ENCODE results near the gene ADAM8.

The ADAM8 gene

GRCh38 chr10:133221331-133221730 is 55.3 kb downstream of the ADAM8 start:
- H3K27ac Mint-ChIP-seq = no peak overlapping the region
- peaks cover 62% of the 10 kb centered on the region for H3K27me3 Mint-ChIP-seq (ENCODE audit: low read depth, poor library complexity)
- DNase-seq = no peak
- peaks cover 46% of the 10 kb centered on the region for H3K4me1 Mint-ChIP-seq
- peaks cover 6% of the 10 kb centered on the region for H3K36me3 Mint-ChIP-seq (ENCODE audit: low read depth)
- no peak for TF ChIP-seq CTCF (IDR thresholded peaks at IDR 0.05)
- H3K9me3 Mint-ChIP-seq = peaks cover 6% of the 10 kb centered on the region
- H3K4me3 Mint-ChIP-seq = peak overlapping the region; percentile 73

GRCh38 chr10:133219782-133220181 is 56.9 kb downstream of the ADAM8 start:
- Mint-ChIP-seq H3K36me3 (ENCODE audit: low read depth) (peaks cover 13% of the 10 kb centered on the region), H3K4me1 (peaks cover 31% of the 10 kb centered on the region), H3K4me3 (peak overlapping the region; percentile 25), H3K27ac (no peak overlapping the region), H3K27me3 (ENCODE audit: low read depth, poor library complexity) (peaks cover 58% of the 10 kb centered on the region), H3K9me3 (peaks cover 13% of the 10 kb centered on the region)
- peak; percentile 66 for DNase-seq
- no peak for TF ChIP-seq CTCF (IDR thresholded peaks at IDR 0.05)

- peaks cover 13% of the 10 kb centered on the region for H3K36me3 Mint-ChIP-seq (ENCODE audit: low read depth)
- no peak overlapping the region for H3K27ac Mint-ChIP-seq
- no peak for DNase-seq
- H3K27me3 Mint-ChIP-seq (ENCODE audit: low read depth, poor library complexity) = peaks cover 50% of the 10 kb centered on the region
- no peak overlapping the region for H3K4me3 Mint-ChIP-seq
- peaks cover 13% of the 10 kb centered on the region for H3K9me3 Mint-ChIP-seq
- peaks cover 22% of the 10 kb centered on the region for H3K4me1 Mint-ChIP-seq
- TF ChIP-seq CTCF (IDR thresholded peaks at IDR 0.05) = no peak
These were observed 57.8 kb downstream of the ADAM8 start for GRCh38 chr10:133218891-133219290.

- peaks cover 45% of the 10 kb centered on the region for H3K27me3 Mint-ChIP-seq (ENCODE audit: low read depth, poor library complexity)
- peaks cover 15% of the 10 kb centered on the region for H3K4me1 Mint-ChIP-seq
- no peak overlapping the region for H3K4me3 Mint-ChIP-seq
- H3K27ac Mint-ChIP-seq = no peak overlapping the region
- H3K36me3 Mint-ChIP-seq (ENCODE audit: low read depth) = peaks cover 13% of the 10 kb centered on the region
- DNase-seq = no peak
- H3K9me3 Mint-ChIP-seq = peaks cover 13% of the 10 kb centered on the region
- TF ChIP-seq CTCF (IDR thresholded peaks at IDR 0.05) = no peak
These were observed 58.7 kb downstream of the ADAM8 start for GRCh38 chr10:133217800-133218589.

GRCh38 chr10:133216776-133217175 is 59.9 kb downstream of the ADAM8 start:
- H3K4me3 Mint-ChIP-seq = no peak overlapping the region
- peaks cover 19% of the 10 kb centered on the region for H3K4me1 Mint-ChIP-seq
- no peak overlapping the region for H3K27ac Mint-ChIP-seq
- no peak for TF ChIP-seq CTCF (IDR thresholded peaks at IDR 0.05)
- H3K36me3 Mint-ChIP-seq (ENCODE audit: low read depth) = peaks cover 13% of the 10 kb centered on the region
- peaks cover 41% of the 10 kb centered on the region for H3K27me3 Mint-ChIP-seq (ENCODE audit: low read depth, poor library complexity)
- no peak for DNase-seq
- H3K9me3 Mint-ChIP-seq = peaks cover 13% of the 10 kb centered on the region

GRCh38 chr10:133215586-133215985 is 61.1 kb downstream of the ADAM8 start:
- H3K9me3 Mint-ChIP-seq = peaks cover 13% of the 10 kb centered on the region
- no peak overlapping the region for H3K4me3 Mint-ChIP-seq
- peaks cover 10% of the 10 kb centered on the region for H3K4me1 Mint-ChIP-seq
- no peak for DNase-seq
- peaks cover 13% of the 10 kb centered on the region for H3K36me3 Mint-ChIP-seq (ENCODE audit: low read depth)
- no peak for TF ChIP-seq CTCF (IDR thresholded peaks at IDR 0.05)
- peaks cover 30% of the 10 kb centered on the region for H3K27me3 Mint-ChIP-seq (ENCODE audit: low read depth, poor library complexity)
- no peak overlapping the region for H3K27ac Mint-ChIP-seq
